Urinary bladder (tissue), 4 donors: ENCODE results near the gene NBPF6. TPM values are rescaled to one million over a fixed set of nuclear protein-coding genes. Genes with fewer than 3 reads are reported as not detected.
"Not testable (repeated sequence)": the region's sequence is repeated elsewhere in the genome, so short reads cannot be mapped to it uniquely, and the experiment has no call there.

Experiments used
- DNase-seq: peaks from one replicate; pipeline ENCODE4 v3.0.0-alpha.2; 2015; ENCODE audit errors: extremely low spot score
- H3K27ac ChIP-seq: one replicate; pipeline ENCODE4 v1.5.1; 2013; ENCODE audit warnings: low read depth, mild to moderate bottlenecking, moderate library complexity
- H3K36me3 ChIP-seq: one replicate; pipeline ENCODE4 v1.6.1; 2013; ENCODE audit warnings: mild to moderate bottlenecking, moderate library complexity; ENCODE audit not compliant: insufficient read depth
- H3K4me1 ChIP-seq: one replicate; pipeline ENCODE4 v1.6.1; 2013; ENCODE audit warnings: mild to moderate bottlenecking, moderate library complexity; ENCODE audit not compliant: insufficient read depth
- H3K4me3 ChIP-seq: one replicate; pipeline ENCODE4 v1.5.1; 2013; ENCODE audit warnings: low read depth, low read length
- WGBS: extraction: QIAGEN DNeasy Blood & Tissue Kit; methylation state at CpG from one replicate; pipeline ENCODE4 v1.1.7; 2013; 5-methylcytosine and 5-hydroxymethylcytosine counted together
- polyA plus RNA-seq: library from polyadenylated mRNA; stranded (reverse); fragments of 200-250 nt; gene quantifications from one replicate; pipeline ENCODE4 v1.2.3, GENCODE V29; 2013
- total RNA-seq: library from RNA; depleted of rRNA; stranded (reverse); fragments of >200 nt; gene quantifications from one replicate; pipeline ENCODE4 v1.2.3, GENCODE V29; 2014
- donor health status: healthy with polysubstance abuse.
- donor health status: healthy.

Gene NBPF6, protein sequence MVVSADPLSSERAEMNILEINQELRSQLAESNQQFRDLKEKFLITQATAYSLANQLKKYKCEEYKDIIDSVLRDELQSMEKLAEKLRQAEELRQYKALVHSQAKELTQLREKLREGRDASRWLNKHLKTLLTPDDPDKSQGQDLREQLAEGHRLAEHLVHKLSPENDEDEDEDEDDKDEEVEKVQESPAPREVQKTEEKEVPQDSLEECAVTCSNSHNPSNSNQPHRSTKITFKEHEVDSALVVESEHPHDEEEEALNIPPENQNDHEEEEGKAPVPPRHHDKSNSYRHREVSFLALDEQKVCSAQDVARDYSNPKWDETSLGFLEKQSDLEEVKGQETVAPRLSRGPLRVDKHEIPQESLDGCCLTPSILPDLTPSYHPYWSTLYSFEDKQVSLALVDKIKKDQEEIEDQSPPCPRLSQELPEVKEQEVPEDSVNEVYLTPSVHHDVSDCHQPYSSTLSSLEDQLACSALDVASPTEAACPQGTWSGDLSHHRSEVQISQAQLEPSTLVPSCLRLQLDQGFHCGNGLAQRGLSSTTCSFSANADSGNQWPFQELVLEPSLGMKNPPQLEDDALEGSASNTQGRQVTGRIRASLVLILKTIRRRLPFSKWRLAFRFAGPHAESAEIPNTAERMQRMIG
- not detected for total RNA-seq
- not detected for polyA plus RNA-seq

DNA sequence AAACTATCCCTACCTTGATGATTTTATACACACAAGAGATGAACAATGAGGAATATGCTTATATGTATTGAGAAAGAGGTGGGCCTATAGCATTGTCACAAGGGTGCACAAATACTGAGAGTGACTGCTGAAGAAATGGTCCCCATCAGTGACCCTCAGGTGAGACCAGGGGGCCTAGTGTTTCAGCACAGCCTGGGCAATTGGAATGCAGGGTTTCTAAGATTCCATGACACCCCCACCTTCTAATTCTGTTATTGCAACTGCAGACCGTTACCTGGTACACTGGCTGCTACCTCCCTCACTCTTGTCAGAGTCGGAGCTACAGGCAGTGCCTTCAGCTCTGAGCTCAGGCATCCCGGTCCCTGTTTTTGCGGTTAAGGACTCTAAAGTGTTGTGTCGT is at the start of gene NBPF6:
Gene NBPF6 (plus strand): TSS at position 301 of the 400 bp plus-strand sequence. CDS start 259 bp downstream, outside the sequence.
- H3K36me3 ChIP-seq, H3K27ac ChIP-seq, H3K4me3 ChIP-seq, H3K4me1 ChIP-seq, DNase-seq: not testable (repeated sequence)
- 71% methylated on average over 2 of the region's 5 CpGs for WGBS

DNA sequence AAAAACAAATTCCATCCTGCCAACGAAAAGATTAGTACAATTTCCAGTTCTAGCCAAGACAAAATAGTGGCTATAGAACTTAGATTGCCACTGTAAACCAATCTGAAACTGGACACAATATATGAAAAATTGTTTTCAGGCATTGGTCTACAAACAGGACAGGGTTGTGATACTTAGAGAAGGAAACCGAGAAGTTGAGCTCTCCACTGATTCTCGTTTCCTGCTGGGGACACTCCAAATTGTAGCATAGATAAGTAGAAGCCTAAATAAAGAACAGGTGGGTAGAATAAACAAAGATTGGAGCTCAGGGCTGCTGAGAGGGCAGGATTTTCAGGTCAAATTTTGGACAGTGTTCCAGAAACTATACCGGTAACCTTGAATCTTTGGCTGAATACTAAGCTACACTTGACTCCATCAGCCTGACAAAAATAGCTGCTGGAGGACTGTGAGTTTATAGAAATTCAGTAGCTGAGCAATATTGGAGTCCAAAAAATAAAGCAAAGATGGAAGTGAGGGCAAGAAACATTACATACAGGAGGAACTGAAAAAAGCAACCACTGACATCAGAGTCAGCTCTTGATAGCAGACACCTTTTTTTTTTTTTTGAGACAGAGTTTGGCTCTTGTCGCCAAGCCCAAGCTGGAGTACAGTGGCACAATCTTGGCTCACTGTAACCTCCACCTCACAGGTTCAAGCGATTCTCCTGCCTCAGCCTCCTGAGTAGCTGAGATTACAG is 38.9 kb upstream of the NBPF6 start:
- WGBS = no CpG with 5 or more reads among the region's 6 CpGs
- H3K4me3 ChIP-seq, H3K36me3 ChIP-seq, H3K4me1 ChIP-seq, DNase-seq, H3K27ac ChIP-seq: not testable (repeated sequence)

DNA sequence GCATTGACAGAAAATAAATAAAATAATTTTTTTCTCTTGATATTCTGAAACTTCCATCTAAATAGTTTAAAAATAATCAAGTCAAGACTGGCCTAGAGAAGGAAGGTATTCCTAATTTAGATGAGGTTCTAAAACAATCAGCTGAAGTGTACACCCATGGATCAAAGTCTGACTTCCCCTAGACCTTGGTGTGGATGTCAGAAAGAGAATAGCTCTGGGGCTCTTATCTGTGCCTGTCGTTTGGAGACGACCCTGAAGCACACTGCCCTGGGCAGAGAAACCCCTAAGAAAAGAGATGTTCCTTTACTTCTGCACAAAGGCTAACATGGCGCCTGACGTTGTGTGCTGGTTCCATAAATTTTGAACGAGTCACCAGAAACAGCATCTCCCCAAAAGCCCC is 30.0 kb upstream of the NBPF6 start:
- not testable (repeated sequence) for H3K4me3 ChIP-seq, H3K4me1 ChIP-seq, DNase-seq, H3K27ac ChIP-seq, H3K36me3 ChIP-seq
- no CpG with 5 or more reads among the region's 5 CpGs for WGBS

DNA sequence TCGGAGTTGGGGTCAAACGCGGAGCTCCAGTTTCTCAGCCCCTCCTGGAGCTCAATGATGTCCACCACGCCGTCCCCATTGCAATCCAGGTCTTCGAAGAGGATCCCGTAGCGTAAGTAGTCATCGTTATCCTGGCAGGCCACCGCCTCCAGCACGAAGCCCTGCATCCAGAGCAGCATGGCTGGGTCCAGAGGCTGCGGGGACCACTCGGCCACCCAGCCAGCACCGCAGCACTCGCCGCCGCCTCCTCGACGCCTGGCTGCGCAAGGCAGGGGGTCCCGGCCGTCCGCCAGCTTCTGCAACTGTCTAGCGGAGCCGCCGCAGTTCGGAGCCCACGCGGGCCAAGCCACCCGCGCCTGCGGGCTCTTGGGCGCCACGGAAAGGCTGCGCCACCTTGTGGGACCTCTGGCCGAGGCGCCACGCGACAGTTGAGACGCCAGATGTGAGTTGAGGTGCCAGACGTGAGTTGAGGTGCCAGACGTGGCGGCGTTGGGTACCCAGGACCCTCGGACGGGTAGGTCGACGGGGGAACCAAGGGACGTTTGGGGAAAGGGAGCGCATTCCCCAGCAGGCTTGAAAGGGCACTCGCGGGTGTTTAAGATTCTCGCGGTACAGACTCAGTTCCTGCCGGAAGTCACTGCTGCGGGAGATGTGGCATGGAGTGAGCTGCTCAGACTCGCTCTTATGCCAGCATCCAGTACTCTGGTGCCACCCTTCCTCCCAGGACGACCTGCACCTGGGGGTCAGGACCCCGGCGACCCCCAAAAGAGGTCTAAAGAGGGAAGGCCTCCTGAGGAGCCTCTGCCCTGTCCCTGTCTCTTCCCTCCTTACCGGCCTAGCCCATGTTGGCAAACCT is 28.9 kb upstream of the NBPF6 start:
- DNase-seq, H3K4me1 ChIP-seq, H3K36me3 ChIP-seq, H3K27ac ChIP-seq, H3K4me3 ChIP-seq: not testable (repeated sequence)
- WGBS = no CpG with 5 or more reads among the region's 61 CpGs

DNA sequence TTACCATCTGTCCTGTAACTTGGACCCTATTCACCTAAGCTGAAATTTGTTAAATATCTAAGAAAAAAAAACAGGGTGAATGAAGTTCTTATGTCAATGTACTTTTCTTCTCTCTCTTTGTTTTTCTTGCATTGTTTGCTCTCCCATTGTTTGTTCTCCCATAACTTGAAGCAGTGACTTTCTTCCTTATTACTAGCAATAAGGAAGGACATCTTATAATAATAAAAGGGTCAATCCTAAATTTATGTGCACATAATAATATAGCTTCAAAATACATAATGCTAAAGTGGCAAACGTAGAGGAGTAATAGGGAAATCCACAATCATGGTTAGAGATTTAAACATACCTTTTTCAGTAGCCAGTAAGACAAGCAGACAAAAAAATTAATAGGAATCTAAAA is 23.3 kb upstream of the NBPF6 start:
- H3K4me1 ChIP-seq, H3K4me3 ChIP-seq, H3K27ac ChIP-seq, DNase-seq, H3K36me3 ChIP-seq: not testable (repeated sequence)
- 55% methylated on average over 1 of the region's 1 CpG for WGBS

DNA sequence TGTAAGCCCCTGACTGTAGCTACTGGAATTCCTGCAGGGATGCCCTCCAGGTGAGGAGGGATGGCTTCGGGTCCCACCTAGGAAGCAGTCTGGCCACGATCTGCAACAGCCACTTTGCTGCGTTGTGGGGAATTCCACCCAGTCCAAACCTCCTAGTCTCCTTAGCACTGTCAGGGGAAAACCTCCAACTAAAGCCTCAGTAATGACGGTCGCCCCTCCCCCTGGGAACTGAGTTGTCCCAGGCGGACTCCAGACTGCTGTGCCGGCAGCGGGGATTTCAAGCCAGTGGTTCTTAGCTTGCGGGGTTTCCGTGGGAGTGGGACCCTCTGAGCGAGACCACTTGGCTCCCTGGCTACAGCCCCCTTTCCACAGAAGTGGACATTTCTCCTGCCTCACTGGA is 18.1 kb upstream of the NBPF6 start:
- not testable (repeated sequence) for H3K4me1 ChIP-seq, H3K4me3 ChIP-seq, DNase-seq, H3K36me3 ChIP-seq, H3K27ac ChIP-seq
- WGBS = no CpG with 5 or more reads among the region's 11 CpGs

DNA sequence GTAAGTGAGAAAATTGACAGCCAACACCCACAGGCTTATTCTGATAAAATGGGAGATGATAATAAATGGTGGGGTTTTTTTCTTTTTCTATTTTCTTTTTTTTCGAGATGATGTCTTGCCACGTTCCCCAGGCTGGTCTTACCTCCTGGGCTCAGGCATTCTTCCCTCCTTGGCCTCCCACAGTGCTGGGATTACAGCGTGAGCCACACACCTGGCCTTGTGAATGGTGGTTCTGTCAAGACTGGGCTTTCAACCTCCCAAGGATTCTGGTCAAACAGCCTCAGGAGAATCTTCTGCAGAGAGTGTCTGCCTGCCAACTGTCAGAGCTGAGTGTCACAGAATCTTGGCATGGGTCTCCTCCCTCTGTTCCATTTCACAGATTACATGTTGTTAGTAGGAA is 16.7 kb upstream of the NBPF6 start:
- not testable (repeated sequence) for H3K27ac ChIP-seq, H3K36me3 ChIP-seq, H3K4me1 ChIP-seq, H3K4me3 ChIP-seq, DNase-seq
- WGBS = no CpG with 5 or more reads among the region's 3 CpGs

DNA sequence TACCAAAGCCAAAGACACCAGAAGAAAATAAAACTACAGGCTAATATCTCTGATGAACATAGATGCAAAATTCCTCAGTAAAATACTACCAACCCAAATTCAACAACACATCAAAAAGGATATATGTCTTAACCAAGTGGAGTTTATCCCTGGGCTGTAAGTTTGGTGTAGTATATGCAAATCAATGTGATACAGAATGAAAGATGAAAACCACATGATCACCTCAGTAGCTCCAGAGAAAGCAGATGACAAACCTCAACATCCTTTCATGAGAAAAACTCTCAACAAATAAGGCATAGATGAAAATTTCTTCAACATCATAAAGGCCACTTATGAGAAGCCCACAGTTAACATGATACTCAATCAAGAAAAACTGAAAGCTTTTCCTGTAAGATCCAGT is 11.6 kb upstream of the NBPF6 start:
- H3K4me3 ChIP-seq, DNase-seq, H3K36me3 ChIP-seq: not testable (repeated sequence)

DNA sequence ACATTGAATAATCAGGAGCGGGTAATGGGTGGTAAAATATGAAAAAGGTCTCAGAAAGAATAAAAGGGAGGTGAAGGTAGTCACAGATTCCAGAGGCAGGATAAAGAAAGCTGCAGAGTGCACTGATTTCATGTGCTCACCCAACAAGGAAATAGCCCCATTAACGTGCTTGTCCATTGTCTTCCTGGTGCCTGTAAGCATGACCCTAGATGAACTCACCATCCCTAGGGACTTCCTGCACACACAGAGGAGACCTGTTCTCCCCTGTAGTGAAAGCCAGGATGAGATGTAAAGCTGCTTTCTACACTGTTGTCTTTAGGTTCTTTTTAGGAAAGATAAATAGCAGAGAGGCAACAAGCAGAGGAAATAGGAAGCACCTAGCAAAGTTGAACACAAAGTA is 4.4 kb downstream of the NBPF6 start:
- H3K36me3 ChIP-seq, DNase-seq, H3K4me3 ChIP-seq, H3K27ac ChIP-seq, H3K4me1 ChIP-seq: not testable (repeated sequence)
- WGBS = no CpG with 5 or more reads among the region's 2 CpGs

More for the DNA sequence above, 11.6 kb upstream of the NBPF6 start:
- H3K27ac ChIP-seq, H3K4me1 ChIP-seq: not testable (repeated sequence)

DNA sequence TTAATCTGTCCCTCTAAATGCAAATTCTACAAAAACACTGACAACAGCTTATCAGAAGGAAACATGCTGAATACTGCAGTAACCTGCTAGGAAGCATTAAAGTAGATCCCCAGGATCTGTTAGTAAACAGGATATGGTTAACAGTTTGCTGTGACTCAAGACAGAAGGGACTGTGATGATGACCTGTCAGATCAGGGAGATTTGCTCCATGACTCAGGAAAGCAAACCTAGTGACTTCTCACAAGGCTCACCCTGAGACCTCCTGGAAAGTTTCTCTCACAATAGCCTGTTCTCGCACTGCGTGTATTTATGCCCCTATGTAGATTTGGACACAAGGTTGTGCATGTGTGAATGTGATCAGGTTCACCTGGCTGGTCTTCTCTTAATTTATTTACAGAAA is 8.5 kb downstream of the NBPF6 start:
- not testable (repeated sequence) for H3K4me3 ChIP-seq, H3K4me1 ChIP-seq, DNase-seq, H3K36me3 ChIP-seq, H3K27ac ChIP-seq
- no CpG with 5 or more reads among the region's 2 CpGs for WGBS

DNA sequence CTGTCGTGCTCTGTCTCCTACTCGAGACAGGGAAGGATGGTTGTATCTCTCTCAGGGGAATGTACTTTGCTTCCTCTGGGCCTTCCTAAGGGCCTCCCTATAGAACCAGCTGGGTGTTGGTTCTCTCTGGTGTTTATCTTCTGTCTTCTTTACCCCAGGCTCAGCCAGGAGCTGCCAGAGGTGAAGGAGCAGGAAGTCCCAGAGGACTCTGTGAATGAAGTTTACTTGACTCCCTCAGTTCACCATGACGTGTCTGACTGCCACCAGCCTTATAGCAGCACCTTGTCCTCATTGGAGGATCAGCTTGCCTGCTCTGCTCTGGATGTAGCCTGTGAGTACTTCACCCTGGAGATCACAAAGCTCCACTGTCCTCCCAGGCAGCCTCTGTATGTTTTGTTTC is 11.6 kb downstream of the NBPF6 start:
- not testable (repeated sequence) for H3K4me3 ChIP-seq, H3K36me3 ChIP-seq, H3K4me1 ChIP-seq, DNase-seq, H3K27ac ChIP-seq
- no CpG with 5 or more reads among the region's 3 CpGs for WGBS

DNA sequence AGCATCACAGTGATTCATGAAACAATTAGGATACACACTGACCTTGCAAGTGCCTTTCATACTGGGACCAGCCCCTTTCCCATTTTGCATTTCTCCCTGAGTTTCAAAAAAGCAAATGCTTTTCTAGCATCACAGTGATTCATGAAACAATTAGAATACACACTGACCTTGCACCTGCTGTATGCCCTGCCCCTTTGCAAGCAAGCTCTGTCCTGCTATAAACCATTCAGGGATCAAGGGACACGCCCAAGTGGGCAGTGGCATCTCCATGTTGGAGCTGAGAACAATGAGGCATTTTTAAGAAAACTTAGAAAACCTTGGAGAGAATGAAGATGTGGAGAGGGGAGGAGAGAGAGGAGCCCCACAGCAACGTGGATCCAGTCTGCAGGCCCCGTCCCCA is 13.8 kb downstream of the NBPF6 start:
- no CpG with 5 or more reads among the region's 3 CpGs for WGBS
- not testable (repeated sequence) for H3K36me3 ChIP-seq, H3K4me3 ChIP-seq, DNase-seq, H3K4me1 ChIP-seq, H3K27ac ChIP-seq

DNA sequence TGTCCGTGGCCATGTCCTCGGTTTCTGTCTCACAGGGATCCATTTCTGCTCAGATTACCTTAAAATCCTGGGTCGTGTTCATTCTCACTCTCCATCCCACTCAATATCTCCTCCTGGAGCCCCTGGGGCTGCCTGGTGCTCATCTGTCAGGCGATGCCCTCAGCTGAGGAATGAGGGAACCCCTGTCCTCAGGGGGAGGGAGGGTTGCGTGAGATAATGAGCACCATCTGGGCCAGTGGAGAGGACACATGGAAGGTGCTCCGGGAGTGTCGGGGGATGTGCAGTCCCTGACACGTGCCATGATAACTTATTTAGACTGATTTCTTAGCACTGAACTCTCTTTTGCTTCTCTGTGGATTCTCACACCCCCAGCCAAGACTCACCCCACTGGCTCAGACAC is 16.0 kb downstream of the NBPF6 start:
- not testable (repeated sequence) for H3K4me3 ChIP-seq, H3K36me3 ChIP-seq, H3K27ac ChIP-seq, H3K4me1 ChIP-seq, DNase-seq
- no CpG with 5 or more reads among the region's 8 CpGs for WGBS
